Right atrium auricular region (tissue), 2 donors: Measurements from ENCODE around the gene DCAF5. TPM values are rescaled to one million over a fixed set of nuclear protein-coding genes. Genes with fewer than 3 reads are reported as not detected.

Experiments
- DNase-seq: peaks from one replicate; pipeline ENCODE4 v3.0.0-alpha.2; 2019; ENCODE audit warnings: low spot score
- H3K27ac ChIP-seq, 2 donors: fragments of 200-600 bp; sonication (generic); 1 replicate in 1 of 2; 2 replicates in 1 of 2; pipeline ENCODE4 v1.5.1; 2016 to 2019
- H3K27me3 ChIP-seq, 2 donors: fragments of 200-600 bp; sonication (generic); one replicate each; pipeline versions ENCODE4 v1.5.1 to v1.6.0; 2017 to 2019
- H3K36me3 ChIP-seq: fragments of 200-600 bp; sonication (generic); one replicate; pipeline ENCODE4 v1.5.1; 2016
- H3K4me1 ChIP-seq, 2 donors: fragments of 200-600 bp; sonication (generic); one replicate each; pipeline versions ENCODE4 v1.5.1 to v1.6.0; 2017 to 2019
- H3K4me3 ChIP-seq, 2 donors: fragments of 200-600 bp; sonication (generic); 1 replicate in 1 of 2; 2 replicates in 1 of 2; pipeline ENCODE4 v1.5.1; 2017 to 2019; ENCODE audit warnings: mild to moderate bottlenecking in 1 of 2, moderate library complexity in 1 of 2
- H3K9me3 ChIP-seq, 2 donors: fragments of 200-600 bp; sonication (generic); one replicate each; pipeline ENCODE4 v1.5.1; 2019
- CTCF ChIP-seq, 2 donors: fragments of 200-600 bp; sonication (generic); IDR thresholded peaks; one replicate each; pipeline ENCODE4 v1.5.1; 2019; ENCODE audit warnings: antibody characterized with exemption in 2 of 2
- total RNA-seq, 2 donors: library from RNA; depleted of rRNA; stranded (reverse); fragments of >200 nt; gene quantifications; one replicate each; pipeline ENCODE4 v1.1.0, GENCODE V29; 2016

Gene DCAF5
- total RNA-seq, 2 donors from 2014 or later, result 33.1 to 38.8 TPM

GRCh38 chr14:69064596-69064995 is 88.3 kb downstream of the DCAF5 start:
- Histone ChIP-seq H3K27me3 (no peaks in the 10 kb centered on the region), H3K4me1 (peaks cover 0 to 3% of the 10 kb centered on the region in 2 donors), H3K4me3 (no peak overlapping the region), H3K36me3 (peaks cover 19% of the 10 kb centered on the region), H3K27ac (no peak overlapping the region), H3K9me3 (no peaks in the 10 kb centered on the region)
- no peak for TF ChIP-seq CTCF (IDR thresholded peaks at IDR 0.05)
- DNase-seq, result no peak

GRCh38 chr14:69059658-69060623 is 93.0 kb downstream of the DCAF5 start:
- H3K27ac ChIP-seq, result peak overlapping the region; percentile 19 to 59
- H3K27me3 ChIP-seq, result no peaks in the 10 kb centered on the region
- no peak for TF ChIP-seq CTCF (IDR thresholded peaks at IDR 0.05)
- peak; percentile 87 for DNase-seq
- peaks cover 34% of the 10 kb centered on the region for H3K36me3 ChIP-seq
- no peak overlapping the region for H3K4me3 ChIP-seq
- H3K4me1 ChIP-seq, result peaks cover 0 to 17% of the 10 kb centered on the region in 2 donors
- H3K9me3 ChIP-seq, result no peaks in the 10 kb centered on the region

GRCh38 chr14:69055999-69056788 is 96.7 kb downstream of the DCAF5 start:
- DNase-seq, result no peak
- Histone ChIP-seq H3K9me3 (no peaks in the 10 kb centered on the region), H3K36me3 (peaks cover 39% of the 10 kb centered on the region), H3K27ac (no peak overlapping the region), H3K27me3 (no peaks in the 10 kb centered on the region), H3K4me3 (no peak overlapping the region), H3K4me1 (peaks cover 0 to 47% of the 10 kb centered on the region in 2 donors)
- TF ChIP-seq CTCF (IDR thresholded peaks at IDR 0.05), result no peak

- DNase-seq, result no peak
- Histone ChIP-seq H3K9me3 (no peaks in the 10 kb centered on the region), H3K4me1 (peaks cover 0 to 58% of the 10 kb centered on the region in 2 donors), H3K4me3 (no peak overlapping the region), H3K27ac (no peak overlapping the region), H3K36me3 (peaks cover 37% of the 10 kb centered on the region), H3K27me3 (no peaks in the 10 kb centered on the region)
- TF ChIP-seq CTCF (IDR thresholded peaks at IDR 0.05), result no peak
These were observed 97.8 kb downstream of the DCAF5 start for GRCh38 chr14:69055125-69055524.

- TF ChIP-seq CTCF (IDR thresholded peaks at IDR 0.05), result no peak
These were observed 98.9 kb downstream of the DCAF5 start for GRCh38 chr14:69054030-69054429.

More at GRCh38 chr14:69054030-69054429, 98.9 kb downstream of the DCAF5 start:
- no peak overlapping the region for H3K27ac ChIP-seq
- no peak for DNase-seq
- H3K4me3 ChIP-seq, result no peak overlapping the region
- H3K27me3 ChIP-seq, result no peaks in the 10 kb centered on the region
- peaks cover 37% of the 10 kb centered on the region for H3K36me3 ChIP-seq
- no peaks in the 10 kb centered on the region for H3K9me3 ChIP-seq
- peaks cover 0 to 62% of the 10 kb centered on the region in 2 donors for H3K4me1 ChIP-seq
